AG04450 (cell line): ENCODE results near the gene TFDP1. TPM values are rescaled to one million over a fixed set of nuclear protein-coding genes. Genes with fewer than 3 reads are reported as not detected.

ENCODE experiments used
- CTCF ChIA-PET: fragments of 300-600, 350-600 bp; formaldehyde crosslinking; extraction: SDS; loops from one replicate; lab custom pipeline; 2022; ENCODE audit warnings: antibody characterized with exemption, inconsistent platforms; lab: Charles Lee
- POLR2A ChIA-PET: fragments of 350-600 bp; formaldehyde crosslinking; extraction: SDS; loops from one replicate; lab custom pipeline; 2021; ENCODE audit warnings: antibody characterized with exemption, inconsistent platforms; lab: Yijun Ruan, JAX
- DNase-seq: peaks from one replicate; pipeline ENCODE4 v3.0.0-alpha.2; 2011; ENCODE audit warnings: low read depth, low spot score
- H3K27ac ChIP-seq: one replicate; pipeline ENCODE4 v1.5.1; 2012; ENCODE audit warnings: low read depth, low read length, control low read depth
- H3K27me3 ChIP-seq: one replicate; pipeline ENCODE4 v1.6.0; 2012; ENCODE audit warnings: low read length; ENCODE audit not compliant: control insufficient read depth, insufficient read depth
- H3K4me3 ChIP-seq: 2 replicates; pipeline ENCODE4 v1.5.1; 2011; ENCODE audit warnings: mild to moderate bottlenecking, low read depth, low read length, control low read depth
- H3K9me3 ChIP-seq: 2 replicates; pipeline ENCODE4 v1.5.1; 2012; ENCODE audit warnings: low read length; ENCODE audit not compliant: control insufficient read depth, insufficient read depth
- polyA plus RNA-seq: library from polyadenylated mRNA; depleted of rRNA; stranded (reverse); fragments of >200 nt; gene quantifications from 2 replicates; pipeline ENCODE4 v1.2.3, GENCODE V29; 2011
- TF ChIP-seq, protein P1 (sequence below): IDR thresholded peaks from 2 replicates; pipeline ENCODE4 v1.5.1; 2011; ENCODE audit warnings: low read depth, low read length, control low read depth, inconsistent platforms

Gene TFDP1
- polyA plus RNA-seq, 1 experiment = 79.7 TPM

DNA sequence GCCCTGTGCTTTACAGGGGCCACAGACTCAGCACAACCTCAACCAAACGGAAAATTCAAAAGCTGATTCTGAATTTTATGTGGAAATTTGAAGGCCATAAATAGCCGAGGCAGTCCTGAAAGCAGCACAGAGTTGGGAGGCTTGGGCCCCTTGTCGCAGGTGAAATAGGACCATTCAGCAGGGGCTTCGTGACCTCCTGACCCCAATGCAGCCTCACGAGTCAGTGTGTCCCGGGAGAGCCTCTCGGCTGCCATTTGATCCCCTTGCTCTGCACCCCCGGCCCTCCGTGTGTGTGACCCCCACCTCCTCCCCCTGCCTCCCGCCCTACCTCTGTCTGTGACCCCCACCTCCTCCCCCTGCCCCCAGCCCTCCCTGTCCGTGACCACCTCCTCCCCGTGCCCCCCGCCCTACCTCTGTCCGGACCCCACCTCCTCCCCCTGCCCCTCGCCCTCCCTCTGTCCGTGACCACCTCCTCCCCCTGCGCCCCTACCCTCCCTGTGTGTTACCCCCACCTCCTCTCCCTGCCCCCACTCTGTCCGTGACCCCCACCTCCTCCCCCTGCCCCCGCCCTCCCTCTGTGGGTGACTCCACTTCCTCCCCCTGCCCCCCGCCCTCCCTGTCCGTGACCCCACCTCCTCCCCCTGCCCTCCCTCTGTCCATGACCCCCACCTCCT lies 41.7 kb upstream of the TFDP1 start:
- CTCF ChIA-PET = interaction anchor here (1.2 kb wide), 1 partner anchor 20 kb away, joined by 3 read pairs; no protein-coding TSS in a partner anchor
- TF ChIP-seq, protein P1, sequence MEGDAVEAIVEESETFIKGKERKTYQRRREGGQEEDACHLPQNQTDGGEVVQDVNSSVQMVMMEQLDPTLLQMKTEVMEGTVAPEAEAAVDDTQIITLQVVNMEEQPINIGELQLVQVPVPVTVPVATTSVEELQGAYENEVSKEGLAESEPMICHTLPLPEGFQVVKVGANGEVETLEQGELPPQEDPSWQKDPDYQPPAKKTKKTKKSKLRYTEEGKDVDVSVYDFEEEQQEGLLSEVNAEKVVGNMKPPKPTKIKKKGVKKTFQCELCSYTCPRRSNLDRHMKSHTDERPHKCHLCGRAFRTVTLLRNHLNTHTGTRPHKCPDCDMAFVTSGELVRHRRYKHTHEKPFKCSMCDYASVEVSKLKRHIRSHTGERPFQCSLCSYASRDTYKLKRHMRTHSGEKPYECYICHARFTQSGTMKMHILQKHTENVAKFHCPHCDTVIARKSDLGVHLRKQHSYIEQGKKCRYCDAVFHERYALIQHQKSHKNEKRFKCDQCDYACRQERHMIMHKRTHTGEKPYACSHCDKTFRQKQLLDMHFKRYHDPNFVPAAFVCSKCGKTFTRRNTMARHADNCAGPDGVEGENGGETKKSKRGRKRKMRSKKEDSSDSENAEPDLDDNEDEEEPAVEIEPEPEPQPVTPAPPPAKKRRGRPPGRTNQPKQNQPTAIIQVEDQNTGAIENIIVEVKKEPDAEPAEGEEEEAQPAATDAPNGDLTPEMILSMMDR = no peak
- Histone ChIP-seq H3K4me3 (no peak overlapping the region), H3K9me3 (peaks cover 17% of the 10 kb centered on the region), H3K27me3 (no peaks in the 10 kb centered on the region), H3K27ac (no peak overlapping the region)
- no peak for DNase-seq
- POLR2A ChIA-PET = no interaction called here

DNA sequence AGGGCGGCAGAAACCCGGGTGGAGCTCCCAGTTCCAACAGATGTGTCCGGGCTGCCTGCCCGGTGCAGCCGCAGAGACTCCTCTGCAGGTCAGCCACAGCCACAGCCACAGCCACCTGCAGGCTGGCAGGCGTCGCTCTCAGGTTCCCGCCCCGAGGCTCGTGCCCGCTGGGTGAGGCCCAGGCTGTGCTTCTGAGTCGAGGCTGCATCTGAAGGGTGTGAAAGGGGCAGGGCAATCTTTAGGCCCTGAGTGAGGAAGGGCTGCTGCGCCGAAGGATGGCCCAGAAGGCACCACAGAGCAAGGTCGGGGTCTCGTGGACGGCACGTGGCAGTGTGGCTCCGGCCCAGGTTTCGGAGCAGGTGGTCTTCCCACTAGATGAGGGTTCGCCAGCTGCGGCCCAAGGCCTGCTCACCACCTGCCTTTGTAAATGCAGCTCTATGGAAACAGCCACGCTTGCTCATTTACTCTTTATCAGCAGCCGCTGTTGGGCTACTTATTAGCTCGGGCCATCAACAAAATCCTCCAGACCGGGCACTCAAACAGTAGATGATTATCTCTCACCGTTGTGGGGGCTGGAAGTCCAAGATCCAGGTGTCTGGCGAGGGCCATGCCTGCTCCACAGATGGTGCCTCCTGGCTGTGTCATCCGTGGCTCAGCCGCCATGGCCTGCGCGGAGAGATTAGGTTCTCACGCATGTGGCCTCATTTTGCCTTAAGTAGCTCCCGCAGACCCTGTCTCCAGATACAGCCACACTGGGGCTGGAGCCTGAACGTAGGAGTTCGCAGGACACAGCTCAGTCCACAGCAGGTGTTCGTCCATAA lies 40.3 kb upstream of the TFDP1 start:
- no peak overlapping the region for H3K4me3 ChIP-seq
- H3K9me3 ChIP-seq = peaks cover 17% of the 10 kb centered on the region
- POLR2A ChIA-PET = no interaction called here
- no peaks in the 10 kb centered on the region for H3K27me3 ChIP-seq
- H3K27ac ChIP-seq = no peak overlapping the region
- TF ChIP-seq, protein P1 = no peak
- CTCF ChIA-PET = interaction anchor here (1.2 kb wide), 1 partner anchor 19 kb away, joined by 3 read pairs; no protein-coding TSS in a partner anchor
- DNase-seq = no peak

DNA sequence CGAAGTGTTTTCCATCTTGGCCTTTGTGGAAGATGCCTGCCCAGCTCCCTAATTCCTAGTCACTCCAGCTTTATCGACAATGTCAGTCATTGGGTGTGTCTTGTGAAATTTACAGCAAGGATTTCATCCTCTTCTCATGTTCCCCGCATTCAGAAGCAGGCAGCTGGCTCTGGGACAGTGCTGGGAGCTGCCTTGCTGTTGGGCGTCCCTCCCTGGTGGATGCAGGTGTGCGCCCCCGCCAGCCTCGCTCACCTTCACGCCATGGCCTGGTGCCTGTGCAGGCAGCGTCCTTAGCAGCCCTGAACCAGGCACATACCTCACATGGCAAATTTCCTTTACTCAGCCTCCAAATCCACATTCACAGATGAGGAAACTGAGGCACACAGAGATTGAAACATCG lies 39.7 kb upstream of the TFDP1 start:
- TF ChIP-seq, protein P1 = no peak
- DNase-seq = no peak
- Histone ChIP-seq H3K9me3 (peaks cover 17% of the 10 kb centered on the region), H3K27ac (no peak overlapping the region), H3K4me3 (no peak overlapping the region), H3K27me3 (no peaks in the 10 kb centered on the region)
- ChIA-PET POLR2A (no interaction called here), CTCF (interaction anchor here (0.6 kb wide), 1 partner anchor 12 kb away, joined by 3 read pairs; no protein-coding TSS in a partner anchor)

DNA sequence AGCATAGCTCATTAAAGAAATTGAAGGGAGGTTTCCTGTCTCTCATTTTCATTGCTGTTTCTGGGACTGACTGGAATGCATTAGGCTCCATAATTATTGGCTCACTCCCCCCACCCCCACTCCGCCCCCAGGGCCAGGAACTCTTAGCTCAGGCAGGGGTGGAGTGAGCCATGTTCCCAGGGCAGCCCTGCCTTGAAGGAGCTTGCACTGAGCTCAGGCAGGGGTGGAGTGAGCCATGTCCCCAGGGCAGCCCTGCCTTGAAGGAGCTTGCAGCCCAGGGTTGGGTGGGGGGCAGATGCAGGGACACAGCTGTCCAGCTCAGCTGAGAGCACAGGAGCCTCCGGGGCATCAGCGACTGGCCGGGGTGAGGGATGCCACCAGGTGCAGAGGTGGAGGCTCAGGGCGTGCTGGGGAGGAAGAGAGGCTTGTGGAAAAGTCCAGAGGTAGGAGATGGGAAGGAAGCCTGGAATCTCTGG lies 39.1 kb upstream of the TFDP1 start:
- ChIA-PET CTCF (interaction anchor here (0.6 kb wide), 1 partner anchor 12 kb away, joined by 3 read pairs; no protein-coding TSS in a partner anchor), POLR2A (no interaction called here)
- no peak overlapping the region for H3K4me3 ChIP-seq
- no peaks in the 10 kb centered on the region for H3K27me3 ChIP-seq
- TF ChIP-seq, protein P1 = no peak
- no peak overlapping the region for H3K27ac ChIP-seq
- H3K9me3 ChIP-seq = peaks cover 17% of the 10 kb centered on the region
- DNase-seq = no peak
